Measurements from ENCODE around the gene C11orf21.
"Not testable (repeated sequence)": the region's sequence is repeated elsewhere in the genome, so short reads cannot be mapped to it uniquely, and the experiment has no call there.

The C11orf21 gene

DNA sequence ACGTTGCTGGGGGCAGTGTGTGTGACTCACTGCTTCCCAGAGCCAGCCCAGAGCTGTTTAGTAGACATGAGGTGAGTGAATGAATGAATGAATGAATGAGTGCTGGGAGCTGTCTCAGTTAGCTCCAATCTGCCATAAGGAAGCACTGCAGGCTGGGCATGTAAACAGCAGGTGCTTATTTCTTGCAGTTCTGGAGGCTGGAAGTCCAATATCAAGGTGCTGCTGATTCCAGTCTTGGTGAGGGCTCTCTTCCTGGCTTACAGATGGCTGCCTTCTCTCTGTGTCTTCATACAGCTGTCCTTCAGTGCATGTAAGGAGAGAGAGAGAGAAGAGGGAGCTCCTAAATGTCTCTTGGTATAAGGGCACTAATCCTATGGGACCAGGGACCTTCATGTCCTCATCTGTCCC is 4.1 kb downstream of the C11orf21 start:
- DNase-seq: peak in 1 of 2 donors; percentile 5
- Mint-ChIP-seq H3K9me3 (no peaks in the 10 kb centered on the region), H3K4me3 (no peak overlapping the region), H3K27ac (peak overlapping the region in 1 of 2 donors; percentile 71), H3K27me3 (no peaks in the 10 kb centered on the region), H3K4me1 (peaks cover 67% of the 10 kb centered on the region)
- no peak for ATAC-seq

DNA sequence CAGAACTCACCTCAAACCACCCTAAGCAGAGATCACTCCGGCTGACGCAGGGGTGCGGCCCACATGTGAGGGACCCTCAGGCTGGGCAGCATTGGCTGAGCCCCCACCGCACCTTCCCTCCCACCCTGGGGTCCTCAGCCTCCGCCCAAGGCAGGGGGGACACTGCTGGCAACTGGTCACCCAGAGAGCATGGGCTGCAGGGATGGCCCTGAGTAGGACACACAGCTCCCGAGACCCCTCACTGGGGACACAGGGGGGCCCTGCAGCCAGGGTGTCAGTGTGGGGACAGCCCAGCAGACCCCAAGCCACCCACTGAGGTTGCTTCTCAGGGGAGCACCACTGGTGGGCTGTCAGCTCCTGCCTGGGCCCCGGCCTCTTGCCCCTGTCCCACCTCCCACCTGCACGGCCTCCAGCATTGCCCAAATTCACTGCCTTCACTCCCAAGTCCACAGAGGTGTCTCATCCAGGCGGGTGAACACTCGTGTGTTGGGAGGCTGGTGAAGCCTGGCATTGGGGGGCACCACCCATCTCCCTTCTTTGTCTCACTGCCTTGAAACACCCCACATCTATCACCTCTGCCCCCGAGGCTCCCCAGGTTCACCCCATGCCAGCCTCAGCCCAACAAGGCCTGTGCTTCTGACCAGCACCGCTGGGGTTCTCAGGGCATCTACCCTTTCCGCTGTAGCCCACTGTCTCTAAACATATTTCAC is 4.7 kb downstream of the C11orf21 start:
- Mint-ChIP-seq H3K9me3 (no peaks in the 10 kb centered on the region), H3K4me3 (no peak overlapping the region), H3K27ac (peak overlapping the region in 1 of 2 donors; percentile 71), H3K4me1 (peaks cover 66% of the 10 kb centered on the region), H3K27me3 (no peaks in the 10 kb centered on the region)
- DNase-seq (peak in 1 of 2 donors; percentile 8), ATAC-seq (no peak)

DNA sequence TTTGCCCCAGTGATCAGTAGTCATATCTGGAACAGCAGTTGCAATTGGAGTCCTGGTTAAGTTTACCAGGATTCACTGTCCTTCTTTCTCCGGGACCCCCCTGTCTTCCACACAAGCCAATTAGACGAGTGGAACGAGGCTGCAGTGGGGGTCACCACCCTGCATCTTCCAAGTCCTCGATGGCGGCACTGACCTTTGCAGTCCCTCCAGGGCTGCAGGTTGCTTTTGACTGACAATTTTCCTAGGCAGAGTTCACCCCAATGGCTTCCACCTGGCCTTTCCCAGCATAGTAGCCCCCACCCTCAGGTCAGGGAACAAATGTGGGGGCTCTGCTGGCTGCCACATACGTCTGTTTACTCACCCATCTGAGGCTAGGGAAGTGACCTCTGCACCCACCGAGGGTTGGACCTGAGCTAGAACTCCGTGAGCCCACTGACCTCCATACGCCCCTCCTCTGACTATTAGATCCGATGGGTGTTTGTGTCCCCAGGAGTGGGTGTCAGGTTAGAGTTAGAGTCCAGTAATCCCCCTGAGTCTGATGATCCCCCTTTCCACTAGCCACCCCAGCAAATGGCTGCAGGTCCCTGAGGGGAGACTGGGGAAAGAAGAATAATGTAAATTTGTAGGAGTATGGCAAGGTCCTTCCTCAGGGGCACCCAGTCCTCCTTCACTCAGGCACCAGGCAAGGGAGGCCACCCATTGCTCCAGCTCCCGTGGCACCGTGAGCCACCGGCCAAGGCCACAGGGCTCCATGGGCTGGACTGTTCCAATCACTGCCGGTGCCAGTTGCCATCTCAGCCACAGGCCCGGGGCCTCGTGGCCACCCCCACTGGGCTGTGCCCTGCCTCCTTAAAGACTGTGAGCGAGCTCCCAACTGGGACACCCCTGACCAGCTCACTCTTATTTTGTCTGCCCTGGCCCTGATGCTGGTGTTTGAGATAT is 5.5 kb downstream of the C11orf21 start:
- Mint-ChIP-seq H3K9me3 (no peaks in the 10 kb centered on the region), H3K27me3 (no peaks in the 10 kb centered on the region), H3K4me1 (peaks cover 59% of the 10 kb centered on the region), H3K27ac (no peak overlapping the region), H3K4me3 (no peak overlapping the region)
- no peak for ATAC-seq
- peak in 1 of 2 donors; percentile 9 for DNase-seq

DNA sequence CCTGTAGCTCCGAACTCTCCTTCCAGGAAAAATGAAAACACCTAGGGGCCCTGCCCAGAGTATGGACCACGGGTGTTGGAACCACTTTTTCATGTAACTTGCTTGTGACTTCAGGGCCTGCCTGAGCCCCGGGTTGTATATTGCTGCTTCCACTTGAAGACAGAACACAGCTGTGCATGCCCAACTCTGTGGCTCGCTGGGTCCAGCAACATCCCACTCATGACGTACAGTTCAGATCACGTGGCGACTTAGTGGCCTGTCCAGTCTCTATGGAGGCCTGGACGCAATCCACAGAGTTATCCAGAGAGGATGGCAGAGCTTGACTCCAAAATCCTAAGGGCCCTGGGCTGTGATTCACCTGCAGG is 6.8 kb downstream of the C11orf21 start:
- Mint-ChIP-seq H3K4me1 (peaks cover 52% of the 10 kb centered on the region), H3K27ac (no peak overlapping the region), H3K9me3 (no peaks in the 10 kb centered on the region), H3K27me3 (no peaks in the 10 kb centered on the region), H3K4me3 (no peak overlapping the region)
- DNase-seq: no peak
- no peak for ATAC-seq

DNA sequence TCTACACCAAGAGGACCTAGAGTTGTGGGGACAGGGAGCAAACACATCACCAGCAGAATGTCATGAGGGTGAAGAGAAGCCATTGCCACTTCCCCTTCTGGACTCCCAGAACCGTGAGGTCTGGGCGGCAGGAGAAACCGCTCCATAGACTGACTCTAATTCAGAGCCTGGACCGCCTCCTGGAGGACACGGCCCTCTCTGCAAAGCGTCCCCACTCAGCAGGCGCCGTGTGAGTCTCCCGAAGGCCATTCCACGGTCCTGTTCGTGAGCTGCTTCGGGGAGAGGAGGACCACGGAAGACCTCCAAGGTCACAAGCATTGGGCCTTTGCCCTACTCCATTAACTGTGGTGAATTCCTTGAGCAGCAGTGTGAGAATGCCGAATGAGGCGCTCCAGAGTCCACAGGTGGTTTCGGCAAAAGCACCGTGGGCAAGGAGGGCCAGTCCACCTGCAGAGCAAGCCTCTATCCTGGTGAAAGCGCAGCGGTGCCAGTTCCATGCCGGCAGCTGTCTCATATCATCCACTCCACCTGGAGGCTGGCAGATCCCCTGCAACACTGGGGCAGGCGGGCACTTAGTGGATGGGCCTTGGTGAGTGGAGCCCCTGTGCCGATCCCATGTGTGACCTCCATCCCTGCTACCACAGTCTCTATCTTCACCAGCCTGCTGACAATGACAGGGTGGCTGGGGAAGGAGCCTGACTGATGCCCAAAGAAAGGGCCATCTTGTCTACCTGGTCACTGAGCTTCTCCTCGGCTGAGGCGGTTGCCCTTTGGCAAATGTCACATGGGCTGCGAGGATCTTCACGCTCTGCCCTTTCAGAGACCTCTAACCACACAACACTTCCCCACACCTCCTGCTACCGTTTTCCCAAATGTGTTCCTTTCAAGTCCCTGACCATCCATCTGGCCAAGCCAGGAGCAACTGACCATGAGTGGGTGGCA is 7.5 kb downstream of the C11orf21 start:
- ATAC-seq (no peak), DNase-seq (peak in 1 of 2 donors; percentile 7)
- Mint-ChIP-seq H3K27me3 (no peaks in the 10 kb centered on the region), H3K27ac (no peak overlapping the region), H3K4me3 (no peak overlapping the region), H3K4me1 (peaks cover 46% of the 10 kb centered on the region), H3K9me3 (no peaks in the 10 kb centered on the region)

DNA sequence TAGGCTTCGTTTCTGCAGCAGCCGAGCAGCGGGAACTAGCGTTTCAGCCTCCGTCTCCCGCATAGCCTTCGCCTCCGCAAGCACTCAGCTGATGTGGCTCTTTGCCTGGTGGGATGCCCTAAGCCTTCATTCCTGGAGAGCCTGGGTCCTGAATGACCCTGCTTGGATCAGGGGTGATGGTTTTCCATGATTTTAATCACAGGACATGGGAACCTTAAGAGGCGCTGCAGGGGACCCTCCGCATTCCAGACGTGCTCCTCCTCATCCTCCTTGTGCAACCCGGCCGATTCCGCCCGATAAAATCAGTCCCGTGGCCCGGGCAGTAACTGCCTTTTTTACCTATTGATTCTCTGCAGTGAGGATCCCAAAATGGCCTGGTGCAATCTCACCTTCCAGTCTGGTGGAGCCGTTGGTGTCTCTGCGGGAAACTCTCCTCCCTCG is 8.2 kb downstream of the C11orf21 start:
- H3K4me1 Mint-ChIP-seq: peaks cover 39% of the 10 kb centered on the region
- ATAC-seq: no peak
- no peak overlapping the region for H3K4me3 Mint-ChIP-seq
- no peaks in the 10 kb centered on the region for H3K27me3 Mint-ChIP-seq
- DNase-seq: no peak
- H3K27ac Mint-ChIP-seq: no peak overlapping the region
- no peaks in the 10 kb centered on the region for H3K9me3 Mint-ChIP-seq

DNA sequence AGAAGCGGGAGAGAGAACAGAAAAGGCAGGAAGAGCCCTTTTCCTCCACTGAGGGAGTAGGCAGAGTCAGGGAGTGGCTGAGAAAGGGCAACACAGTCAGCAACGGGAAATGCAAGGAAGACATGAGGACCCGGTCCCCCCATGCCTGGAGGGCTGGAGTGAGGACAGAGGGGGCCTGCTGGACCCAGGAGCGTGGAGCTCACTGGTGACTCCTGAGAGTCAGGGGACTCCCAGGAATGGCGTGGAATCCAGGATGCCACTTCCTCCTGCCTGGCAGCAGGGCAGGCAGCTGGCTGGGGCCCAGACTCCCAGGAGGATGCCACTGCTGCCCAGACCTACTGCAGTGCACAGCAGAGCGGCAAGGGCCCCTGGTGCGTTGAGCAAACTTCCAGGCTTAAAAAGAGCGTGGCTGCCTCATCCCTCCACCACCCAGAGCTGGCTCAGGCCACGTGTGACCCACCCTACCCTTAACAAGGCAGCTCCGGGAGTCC is 11.3 kb downstream of the C11orf21 start:
- Mint-ChIP-seq H3K4me1 (peaks cover 37% of the 10 kb centered on the region), H3K4me3 (no peak overlapping the region), H3K27ac (no peak overlapping the region), H3K27me3 (no peaks in the 10 kb centered on the region), H3K9me3 (no peaks in the 10 kb centered on the region)
- no peak for ATAC-seq
- peak in 1 of 2 donors; percentile 6 for DNase-seq

DNA sequence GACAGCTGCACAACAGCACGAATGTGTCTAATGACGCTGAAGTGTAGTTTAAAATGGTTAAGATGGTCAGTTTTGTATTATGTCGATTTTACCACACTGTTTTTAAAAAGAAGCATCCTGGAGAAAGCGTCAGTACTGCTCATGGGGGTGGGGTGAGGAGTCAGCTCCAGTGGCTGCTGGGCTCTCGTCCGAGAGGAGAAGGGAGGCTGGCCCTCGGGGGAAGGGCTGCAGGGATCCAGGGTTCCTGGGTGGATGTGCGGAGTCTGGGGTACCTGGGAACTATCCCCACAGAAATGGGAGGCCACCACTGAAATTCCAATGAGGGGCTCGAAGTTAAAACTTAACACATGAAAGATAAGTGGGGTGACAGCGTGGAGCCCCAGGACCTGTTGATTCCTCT is 11.9 kb downstream of the C11orf21 start:
- ATAC-seq (no peak), DNase-seq (no peak)
- no peak overlapping the region for H3K27ac Mint-ChIP-seq

DNA sequence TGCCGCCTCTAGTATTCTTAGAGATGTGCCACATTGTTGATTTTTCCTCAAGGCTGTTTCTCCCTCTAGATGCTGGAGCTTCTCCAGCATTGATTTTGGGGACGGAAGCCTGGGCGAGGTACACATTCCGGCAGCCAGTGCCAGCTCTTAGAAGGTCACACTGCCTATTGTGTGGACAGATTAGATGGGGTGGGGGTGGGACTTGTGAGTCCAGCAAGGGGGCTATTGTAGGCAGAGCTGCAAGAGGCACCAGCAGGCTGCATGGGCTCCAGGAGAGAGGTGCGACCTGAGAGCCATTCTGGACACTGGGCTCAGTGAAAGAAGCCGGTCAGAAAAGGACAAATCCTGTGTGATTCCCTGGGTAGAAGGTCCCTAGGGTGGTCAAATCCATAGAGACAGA is 12.4 kb downstream of the C11orf21 start:
- no peak overlapping the region for H3K27ac Mint-ChIP-seq
- ATAC-seq (no peak), DNase-seq (peak in 1 of 2 donors; percentile 6)
- peaks cover 30% of the 10 kb centered on the region for H3K4me1 Mint-ChIP-seq
- no peak overlapping the region for H3K4me3 Mint-ChIP-seq
- H3K9me3 Mint-ChIP-seq: no peaks in the 10 kb centered on the region
- H3K27me3 Mint-ChIP-seq: no peaks in the 10 kb centered on the region

More for the DNA sequence above, 11.9 kb downstream of the C11orf21 start:
- peaks cover 35% of the 10 kb centered on the region for H3K4me1 Mint-ChIP-seq
- no peak overlapping the region for H3K4me3 Mint-ChIP-seq
- H3K9me3 Mint-ChIP-seq: no peaks in the 10 kb centered on the region
- H3K27me3 Mint-ChIP-seq: no peaks in the 10 kb centered on the region

DNA sequence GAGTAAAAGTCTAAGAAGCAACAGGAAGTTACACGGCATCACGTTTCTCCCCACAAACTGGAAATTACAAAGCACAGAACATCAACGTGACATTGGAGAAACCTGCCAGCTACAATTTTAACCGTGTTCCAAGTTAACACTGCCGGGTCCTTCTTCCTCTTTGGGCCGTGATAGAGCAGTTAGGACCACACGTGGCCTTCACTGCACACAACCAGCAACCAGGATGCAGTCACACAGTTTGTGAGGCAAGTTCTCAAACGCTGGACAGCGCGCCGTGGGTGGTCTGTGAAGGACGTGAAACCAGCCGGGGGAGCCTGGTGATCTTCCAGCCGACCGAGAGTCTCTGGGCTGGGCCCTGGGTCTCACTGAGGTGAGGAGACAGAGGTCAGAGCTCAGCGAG is 14.6 kb downstream of the C11orf21 start:
- DNase-seq (peak in 1 of 2 donors; percentile 8), ATAC-seq (no peak)
- Mint-ChIP-seq H3K4me3 (peak overlapping the region; percentile 3 to 5), H3K9me3 (no peaks in the 10 kb centered on the region), H3K4me1 (peaks cover 14% of the 10 kb centered on the region), H3K27me3 (no peaks in the 10 kb centered on the region), H3K27ac (peak overlapping the region in 1 of 2 donors; percentile 60)

DNA sequence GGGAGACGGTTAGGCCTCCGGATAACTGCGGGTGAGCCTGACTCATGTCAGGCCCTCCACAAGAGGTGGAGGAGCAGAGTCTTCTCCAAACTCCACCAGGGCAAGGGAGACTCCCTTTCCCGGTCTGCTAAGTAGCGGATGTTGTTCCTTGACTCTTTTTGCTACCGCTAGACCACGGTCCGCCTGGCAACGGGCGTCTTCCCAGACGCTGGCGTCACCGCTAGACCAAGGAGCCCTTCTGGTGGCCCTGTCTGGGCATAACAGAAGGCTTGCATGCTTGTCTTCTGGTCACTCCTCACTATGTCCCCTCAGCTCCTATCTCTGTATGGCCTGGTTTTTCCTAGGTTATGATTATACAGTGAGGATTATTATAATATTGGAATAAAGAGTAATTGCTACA is 15.4 kb downstream of the C11orf21 start:
- H3K27ac Mint-ChIP-seq, H3K27me3 Mint-ChIP-seq, H3K4me3 Mint-ChIP-seq, H3K9me3 Mint-ChIP-seq, DNase-seq, ATAC-seq: not testable (repeated sequence)
- peaks cover 14% of the 10 kb centered on the region for H3K4me1 Mint-ChIP-seq

DNA sequence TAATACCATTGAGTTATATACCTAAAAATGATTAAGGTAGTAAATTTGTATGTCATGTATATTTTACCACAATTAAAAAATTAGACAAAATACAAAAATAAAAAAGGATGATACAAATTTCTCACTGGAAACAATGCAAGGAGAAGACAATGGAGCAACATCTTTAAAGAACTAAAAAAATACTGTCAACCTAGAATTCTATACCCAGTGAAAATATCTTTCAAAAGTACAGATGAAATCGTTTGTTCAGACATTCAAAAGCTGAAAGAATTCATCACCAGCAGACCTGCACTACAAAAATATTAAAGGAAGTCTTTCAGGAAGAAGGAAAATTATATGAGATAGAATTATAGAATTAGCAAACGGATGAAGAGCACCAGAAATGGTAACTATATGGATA is 21.5 kb downstream of the C11orf21 start:
- Mint-ChIP-seq H3K9me3 (peaks cover 9 to 13% of the 10 kb centered on the region in 2 donors), H3K27ac (no peak overlapping the region), H3K27me3 (peaks cover 6% of the 10 kb centered on the region), H3K4me3 (no peak overlapping the region), H3K4me1 (no peaks in the 10 kb centered on the region)
- ATAC-seq (no peak), DNase-seq (no peak)

DNA sequence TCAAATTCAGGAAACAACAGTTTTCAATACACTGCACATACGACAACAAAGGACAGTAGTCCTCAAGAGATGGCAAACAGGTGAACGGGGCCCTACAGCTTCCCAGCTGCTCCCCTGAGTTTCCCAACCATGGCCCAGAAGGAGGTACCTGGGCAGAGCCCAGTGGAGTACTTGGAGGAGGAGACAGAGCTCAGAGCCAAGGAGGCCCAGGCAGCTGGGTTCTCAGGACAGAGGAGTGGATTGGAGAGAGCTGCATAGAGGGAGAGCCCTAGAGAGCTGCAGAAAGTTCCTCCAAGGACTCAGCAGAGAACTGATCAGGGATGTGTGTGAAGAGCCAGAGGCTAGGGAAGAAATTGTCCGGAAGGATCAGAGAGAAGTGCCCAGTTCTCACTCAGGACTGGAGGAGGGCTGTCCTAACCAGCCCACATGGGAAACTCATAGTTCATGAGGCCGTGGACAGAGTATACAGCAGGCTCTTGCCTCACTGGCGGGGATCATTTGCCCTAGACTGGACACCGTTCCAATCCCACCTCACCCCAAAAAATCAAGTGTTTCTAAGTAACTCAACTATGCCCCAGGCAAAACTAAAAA is 23.7 kb downstream of the C11orf21 start:
- ATAC-seq: no peak
- DNase-seq: no peak
- Mint-ChIP-seq H3K4me3 (no peak overlapping the region), H3K27me3 (peaks cover 20% of the 10 kb centered on the region), H3K9me3 (peaks cover 9 to 13% of the 10 kb centered on the region in 2 donors), H3K27ac (no peak overlapping the region), H3K4me1 (no peaks in the 10 kb centered on the region)

DNA sequence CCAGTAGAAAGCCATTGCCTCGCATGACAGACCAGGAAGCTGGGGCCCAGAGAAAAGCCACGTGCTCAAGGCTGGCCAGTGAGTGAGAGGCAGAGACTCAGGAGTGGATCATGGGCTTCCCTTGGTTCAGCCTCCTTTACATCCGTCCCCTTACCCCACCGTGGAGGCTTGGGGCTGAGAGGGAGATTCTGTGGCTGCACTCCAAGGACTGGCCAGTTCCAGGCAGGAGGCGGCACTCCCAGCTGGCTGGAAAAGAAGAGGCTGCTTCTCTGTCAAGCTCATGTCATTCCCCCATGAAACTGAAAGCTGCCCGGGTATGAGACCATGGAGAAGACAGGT is 24.7 kb downstream of the C11orf21 start:
- H3K9me3 Mint-ChIP-seq: peaks cover 9 to 13% of the 10 kb centered on the region in 2 donors
- peaks cover 31% of the 10 kb centered on the region for H3K27me3 Mint-ChIP-seq
- no peaks in the 10 kb centered on the region for H3K4me1 Mint-ChIP-seq
- no peak overlapping the region for H3K27ac Mint-ChIP-seq
- DNase-seq (no peak), ATAC-seq (no peak)
- no peak overlapping the region for H3K4me3 Mint-ChIP-seq

All from stimulated activated naive CD8-positive, alpha-beta T cell treated with anti-CD3 and anti-CD28 coated beads, Interleukin-15, amount 100 ng/mL, for 72 hours (primary cell).